ENCODE measurements around the gene RAB31. TPM values are rescaled to one million over a fixed set of nuclear protein-coding genes. Genes with fewer than 3 reads are reported as not detected.

RAB31 gene
- total RNA-seq, 4 donors from 2014 or later = 3.2 to 7.1 (median 4.4) TPM

- intact Hi-C loops (cut with DNase I; ENCODE audit: low total_unique reads) = no loop called here
These were observed 12.5 kb upstream of the RAB31 start for GRCh38 chr18:9695605-9696004.

GRCh38 chr18:9696112-9696511, 12.0 kb upstream of the RAB31 start:
- H3K36me3 ChIP-seq = no peaks in the 10 kb centered on the region
- intact Hi-C loops (cut with DNase I; ENCODE audit: low total_unique reads) (no loop called here), in situ Hi-C loops (cut with MboI; ENCODE audit: low sequenced_read_pairs in 4 of 4) (no loop called here)
- no peaks in the 10 kb centered on the region for H3K9me3 ChIP-seq
- H3K4me1 ChIP-seq = no peaks in the 10 kb centered on the region
- TF ChIP-seq CTCF (IDR thresholded peaks at IDR 0.05 in 4 of 5, conservative IDR thresholded peaks at IDR 0.05 in 1 of 5) (no peak), POLR2A (IDR thresholded peaks at IDR 0.05) (no peak)
- DNase-seq (no peak), ATAC-seq (no peak)
- no peaks in the 10 kb centered on the region for H3K27me3 ChIP-seq
- no peak overlapping the region for H3K4me3 ChIP-seq
- no peak overlapping the region for H3K27ac ChIP-seq

More at GRCh38 chr18:9695605-9696004, 12.5 kb upstream of the RAB31 start:
- Histone ChIP-seq H3K9me3 (no peaks in the 10 kb centered on the region), H3K27ac (no peak overlapping the region), H3K36me3 (no peaks in the 10 kb centered on the region), H3K4me3 (no peak overlapping the region), H3K4me1 (no peaks in the 10 kb centered on the region), H3K27me3 (no peaks in the 10 kb centered on the region)
- no peak for TF ChIP-seq POLR2A (IDR thresholded peaks at IDR 0.05)
- TF ChIP-seq CTCF (IDR thresholded peaks at IDR 0.05 in 4 of 5, conservative IDR thresholded peaks at IDR 0.05 in 1 of 5) = no peak
- ATAC-seq (no peak), DNase-seq (no peak)
- in situ Hi-C loops (cut with MboI; ENCODE audit: low sequenced_read_pairs in 4 of 4) = no loop called here

- ATAC-seq (no peak), DNase-seq (no peak)
- Histone ChIP-seq H3K27ac (no peak overlapping the region), H3K9me3 (no peaks in the 10 kb centered on the region), H3K4me3 (no peak overlapping the region), H3K4me1 (no peaks in the 10 kb centered on the region), H3K27me3 (no peaks in the 10 kb centered on the region), H3K36me3 (no peaks in the 10 kb centered on the region)
- TF ChIP-seq CTCF (IDR thresholded peaks at IDR 0.05 in 4 of 5, conservative IDR thresholded peaks at IDR 0.05 in 1 of 5) = no peak
- no peak for TF ChIP-seq POLR2A (IDR thresholded peaks at IDR 0.05)
- intact Hi-C loops (cut with DNase I; ENCODE audit: low total_unique reads) (no loop called here), in situ Hi-C loops (cut with MboI; ENCODE audit: low sequenced_read_pairs in 4 of 4) (no loop called here)
These were observed 11.4 kb upstream of the RAB31 start for GRCh38 chr18:9696701-9697100.

GRCh38 chr18:9697121-9697520, 11.0 kb upstream of the RAB31 start:
- ATAC-seq (no peak), DNase-seq (no peak)
- no peaks in the 10 kb centered on the region for H3K9me3 ChIP-seq
- H3K4me1 ChIP-seq = no peaks in the 10 kb centered on the region
- in situ Hi-C loops (cut with MboI; ENCODE audit: low sequenced_read_pairs in 4 of 4) (no loop called here), intact Hi-C loops (cut with DNase I; ENCODE audit: low total_unique reads) (no loop called here)
- no peaks in the 10 kb centered on the region for H3K27me3 ChIP-seq
- no peak overlapping the region for H3K4me3 ChIP-seq
- no peak overlapping the region for H3K27ac ChIP-seq
- no peaks in the 10 kb centered on the region for H3K36me3 ChIP-seq
- TF ChIP-seq POLR2A (IDR thresholded peaks at IDR 0.05) (no peak), CTCF (IDR thresholded peaks at IDR 0.05 in 4 of 5, conservative IDR thresholded peaks at IDR 0.05 in 1 of 5) (no peak)

- H3K36me3 ChIP-seq = no peaks in the 10 kb centered on the region
These were observed 9.6 kb upstream of the RAB31 start for GRCh38 chr18:9698497-9698896.

More at GRCh38 chr18:9698497-9698896, 9.6 kb upstream of the RAB31 start:
- Histone ChIP-seq H3K27ac (no peak overlapping the region), H3K27me3 (no peaks in the 10 kb centered on the region), H3K4me3 (no peak overlapping the region), H3K9me3 (no peaks in the 10 kb centered on the region), H3K4me1 (no peaks in the 10 kb centered on the region)
- in situ Hi-C loops (cut with MboI; ENCODE audit: low sequenced_read_pairs in 4 of 4) = no loop called here
- TF ChIP-seq CTCF (IDR thresholded peaks at IDR 0.05 in 4 of 5, conservative IDR thresholded peaks at IDR 0.05 in 1 of 5) (no peak), POLR2A (IDR thresholded peaks at IDR 0.05) (no peak)
- ATAC-seq (no peak), DNase-seq (no peak)
- intact Hi-C loops (cut with DNase I; ENCODE audit: low total_unique reads) = no loop called here

Measured in gastrocnemius medialis (tissue), 4 donors.